HepG2 (cell line): ENCODE results near the gene AHNAK.

Experiments used
- RBFOX2 ChIP-seq: fragments of 200-400 bp; formaldehyde crosslinking; IDR thresholded peaks from 2 replicates; pipeline ENCODE4 v1.6.1; 2017; ENCODE audit warnings: low read depth, mild to moderate bottlenecking, low read length
- ZNF12 ChIP-seq: sonication (generic); formaldehyde crosslinking; IDR thresholded peaks from 2 replicates; pipeline ENCODE4 v1.5.0; 2020; ENCODE audit warnings: missing genetic modification reagents
- ZNF44 ChIP-seq: sonication (generic); formaldehyde crosslinking; IDR thresholded peaks from 2 replicates; pipeline ENCODE4 v1.5.1; 2020; ENCODE audit warnings: mild to moderate bottlenecking, missing genetic modification reagents

DNA sequence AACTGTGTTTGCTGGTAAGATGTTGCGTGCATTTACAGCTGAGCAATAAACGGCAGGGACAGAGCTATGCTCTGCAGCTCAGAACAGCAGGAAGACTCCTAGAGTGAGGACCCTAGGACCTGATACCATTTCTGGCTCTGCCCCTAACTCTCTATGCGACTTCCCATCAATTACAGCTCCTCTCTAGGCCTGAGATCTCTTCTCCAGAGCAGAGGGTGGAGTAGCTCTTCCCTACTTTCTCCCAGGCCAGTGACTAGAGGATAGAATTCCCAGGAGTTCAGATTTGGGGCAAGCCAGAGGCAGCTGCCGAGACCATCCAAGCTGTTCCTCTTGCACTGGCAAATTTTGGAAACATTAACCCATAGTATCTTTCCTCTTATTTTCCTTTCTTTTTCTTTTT, 140.6 kb downstream of the AHNAK start:
- TF ChIP-seq RBFOX2 (no peak), ZNF44 (CRISPR knock-in tag) (no peak), ZNF12 (CRISPR knock-in tag) (no peak)
